GM18499 (cell line): ENCODE data around the gene ZDHHC11B.

Source experiments
- ATAC-seq: cut with Tn5 transposase; IDR thresholded peaks from one replicate; pipeline ENCODE4 v1.9.1; 2021; ENCODE audit warnings: moderate number of reproducible peaks; ENCODE audit not compliant: insufficient read depth, unreplicated experiment

ZDHHC11B gene

DNA sequence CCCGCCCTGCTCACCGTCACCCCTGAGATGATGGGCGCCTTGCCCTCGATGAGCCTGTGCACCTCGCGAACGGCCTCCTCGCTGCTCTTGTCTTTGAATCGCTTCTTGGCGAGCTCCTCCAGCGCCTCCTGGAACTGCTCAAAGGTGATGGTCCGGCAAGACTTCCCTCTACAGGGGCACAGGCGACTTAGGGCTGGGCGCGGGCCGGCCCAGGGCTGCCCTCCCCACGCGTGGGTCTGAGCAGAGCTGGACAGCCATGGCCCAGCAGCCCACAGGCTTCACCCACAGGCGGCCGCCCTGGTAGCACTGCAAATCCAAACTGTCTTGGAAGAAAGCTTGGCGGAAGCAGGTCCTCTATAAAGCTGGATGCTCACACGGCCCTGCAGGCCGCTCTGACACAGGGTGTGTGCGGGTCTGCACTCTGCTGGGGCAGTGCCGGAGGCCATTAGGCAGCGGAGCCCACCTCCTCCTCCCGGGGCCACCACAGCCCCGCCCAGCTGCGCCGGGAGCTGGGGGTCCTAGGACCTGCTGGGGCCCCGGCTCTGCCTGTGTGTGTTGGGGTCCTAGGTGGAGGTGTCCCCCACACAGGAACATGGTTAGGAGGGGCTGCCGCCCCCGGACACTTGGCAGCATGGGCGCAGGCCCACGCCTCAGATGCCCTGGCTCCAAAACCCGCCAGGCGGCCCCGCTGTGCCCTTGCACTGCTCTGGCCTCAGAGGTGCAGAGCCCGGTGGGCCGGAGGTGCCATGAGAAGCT, 118.4 kb downstream of the ZDHHC11B start:
- no peak for ATAC-seq

DNA sequence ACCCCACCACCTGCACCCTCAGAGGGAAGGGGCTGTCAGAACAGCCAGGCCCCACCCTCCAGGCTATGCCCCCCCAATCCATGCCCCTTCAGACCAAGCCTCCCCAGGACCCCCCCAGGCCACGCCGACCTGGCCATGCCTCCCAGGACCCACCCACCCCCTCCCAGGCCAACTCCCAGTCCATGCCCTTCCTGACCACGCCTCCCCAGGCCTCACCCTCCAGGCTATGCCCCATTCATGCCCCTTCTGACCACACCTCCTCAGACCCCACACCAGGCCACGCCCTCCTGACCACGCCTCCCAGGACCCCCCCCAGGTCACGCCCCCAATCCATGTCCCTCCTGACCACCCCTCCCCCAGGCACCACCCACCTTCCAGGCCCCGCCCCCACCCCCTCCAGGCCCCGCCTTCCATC, 119.0 kb downstream of the ZDHHC11B start:
- no peak for ATAC-seq

DNA sequence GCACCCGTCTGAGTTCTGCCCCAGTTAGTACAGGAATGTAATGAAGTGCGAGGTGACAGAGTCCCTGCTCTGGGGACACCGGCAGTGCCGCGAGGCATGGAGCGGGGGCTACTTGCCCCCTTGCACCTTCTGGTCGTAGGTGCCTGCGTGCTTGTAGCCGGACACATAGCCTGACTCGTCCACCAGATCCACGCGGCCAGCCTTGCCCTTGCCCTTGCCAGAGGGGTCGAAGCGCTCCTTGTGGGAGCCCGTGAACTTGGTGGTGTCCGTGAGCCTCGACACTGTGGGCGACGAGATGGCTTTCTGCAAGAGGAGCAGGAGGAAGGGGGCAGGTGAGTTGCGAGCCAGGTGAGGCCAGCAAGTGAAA, 119.6 kb downstream of the ZDHHC11B start:
- ATAC-seq, result no peak

DNA sequence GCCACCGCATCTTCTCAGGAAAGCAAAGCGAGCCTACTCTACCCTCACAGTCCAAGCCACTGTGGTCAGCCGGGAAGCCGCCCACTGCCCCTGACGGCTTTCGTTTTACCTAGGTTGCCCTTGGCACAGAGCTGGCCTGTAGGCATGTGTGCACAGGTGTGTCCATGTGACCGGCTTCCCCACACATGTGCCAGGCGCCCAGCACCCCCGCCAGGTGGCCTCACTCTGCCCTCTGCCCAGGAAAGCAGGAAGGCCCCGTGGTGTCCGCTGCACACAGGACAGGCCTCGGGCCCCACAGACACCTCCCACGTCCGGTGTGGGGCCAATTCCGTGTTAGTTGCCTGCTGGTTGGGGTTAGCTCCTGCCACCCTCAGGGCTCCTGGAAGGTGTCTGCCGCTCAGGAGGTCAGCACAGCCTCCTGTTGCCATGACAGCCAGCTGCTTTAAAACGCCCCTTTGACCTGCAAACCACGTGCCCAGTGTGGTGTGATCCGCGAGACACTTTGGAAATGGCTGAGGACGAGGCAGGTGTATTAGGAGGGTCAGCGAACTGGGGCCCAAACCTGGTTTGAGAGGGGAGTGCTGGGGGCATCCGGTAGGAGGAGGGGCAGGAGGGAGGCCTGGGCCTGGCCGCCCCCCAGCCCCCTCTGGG, 120.1 kb downstream of the ZDHHC11B start:
- ATAC-seq, result no peak

DNA sequence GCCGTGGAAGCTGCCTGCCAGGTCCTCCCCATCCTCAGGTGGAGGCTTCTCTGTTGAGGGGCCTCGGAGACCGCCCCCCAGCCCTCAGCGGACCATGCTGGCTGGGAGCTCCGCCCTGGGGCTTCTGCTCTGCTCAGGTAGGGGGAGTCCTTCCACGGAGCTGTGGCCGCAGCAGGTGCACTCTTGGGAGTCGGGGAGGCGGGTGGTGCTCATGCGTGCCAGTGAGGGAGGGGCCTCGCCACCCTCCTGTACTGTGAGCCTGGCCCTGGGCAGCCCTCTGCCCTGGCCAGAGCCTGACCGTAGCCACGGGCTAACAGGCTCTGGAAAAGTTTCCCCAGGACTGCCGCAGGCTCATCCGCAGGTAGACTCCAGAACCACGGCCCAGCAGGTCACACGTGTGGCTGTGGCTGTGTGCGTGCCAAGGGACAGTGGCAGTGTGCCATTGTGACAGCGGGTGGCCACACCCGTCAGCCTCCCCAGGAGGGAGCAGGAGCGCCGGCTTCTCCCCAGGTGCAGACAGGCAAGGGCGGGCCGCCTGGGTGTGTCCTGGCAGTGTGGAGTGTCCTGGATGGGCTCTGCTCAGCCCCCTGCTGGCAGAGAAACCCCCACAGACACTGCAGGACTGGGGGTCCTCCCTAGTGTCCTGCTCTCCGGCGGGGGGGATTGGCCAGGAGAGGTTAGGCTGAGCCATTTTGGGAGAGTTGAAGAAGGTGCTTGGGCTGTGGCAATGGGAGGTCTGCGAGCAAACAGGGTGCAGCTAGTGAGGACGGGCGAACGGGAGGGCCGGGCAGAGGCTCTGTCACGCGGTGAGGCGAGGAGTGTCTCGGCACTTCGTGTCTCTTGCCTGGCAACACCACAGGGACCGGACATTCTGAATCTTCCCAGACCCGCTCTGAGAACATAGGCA, 120.8 kb downstream of the ZDHHC11B start:
- ATAC-seq, result no peak

DNA sequence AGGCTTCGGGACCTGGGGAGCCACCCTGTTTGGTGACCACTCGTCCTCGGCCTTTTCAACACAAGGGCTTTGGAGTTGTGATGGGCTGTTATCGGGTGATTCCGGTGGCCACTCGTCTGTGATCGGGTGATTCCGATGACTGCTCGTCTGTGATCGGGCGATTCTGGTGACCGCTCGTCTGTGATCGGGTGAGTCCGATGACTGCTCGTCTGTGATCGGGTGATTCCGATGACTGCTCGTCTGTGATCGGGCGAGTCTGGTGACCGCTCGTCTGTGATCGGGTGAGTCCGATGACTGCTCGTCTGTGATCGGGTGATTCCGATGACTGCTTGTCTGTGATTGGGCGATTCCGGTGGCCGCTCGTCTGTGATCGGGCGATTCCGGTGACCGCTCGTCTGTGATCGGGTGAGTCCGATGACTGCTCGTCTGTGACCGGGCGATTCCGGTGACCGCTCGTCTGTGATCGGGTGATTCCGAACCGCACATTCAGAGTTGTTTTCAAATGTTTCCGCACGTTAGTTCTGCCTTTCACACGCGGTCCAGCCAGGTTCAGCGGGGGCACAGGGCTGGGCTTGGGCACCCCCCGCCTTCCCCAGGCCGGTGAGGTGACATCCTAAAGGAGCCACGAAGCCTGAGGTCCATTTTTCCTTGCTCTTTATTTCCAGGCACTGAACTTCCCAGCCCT, 121.6 kb downstream of the ZDHHC11B start:
- ATAC-seq, result no peak

DNA sequence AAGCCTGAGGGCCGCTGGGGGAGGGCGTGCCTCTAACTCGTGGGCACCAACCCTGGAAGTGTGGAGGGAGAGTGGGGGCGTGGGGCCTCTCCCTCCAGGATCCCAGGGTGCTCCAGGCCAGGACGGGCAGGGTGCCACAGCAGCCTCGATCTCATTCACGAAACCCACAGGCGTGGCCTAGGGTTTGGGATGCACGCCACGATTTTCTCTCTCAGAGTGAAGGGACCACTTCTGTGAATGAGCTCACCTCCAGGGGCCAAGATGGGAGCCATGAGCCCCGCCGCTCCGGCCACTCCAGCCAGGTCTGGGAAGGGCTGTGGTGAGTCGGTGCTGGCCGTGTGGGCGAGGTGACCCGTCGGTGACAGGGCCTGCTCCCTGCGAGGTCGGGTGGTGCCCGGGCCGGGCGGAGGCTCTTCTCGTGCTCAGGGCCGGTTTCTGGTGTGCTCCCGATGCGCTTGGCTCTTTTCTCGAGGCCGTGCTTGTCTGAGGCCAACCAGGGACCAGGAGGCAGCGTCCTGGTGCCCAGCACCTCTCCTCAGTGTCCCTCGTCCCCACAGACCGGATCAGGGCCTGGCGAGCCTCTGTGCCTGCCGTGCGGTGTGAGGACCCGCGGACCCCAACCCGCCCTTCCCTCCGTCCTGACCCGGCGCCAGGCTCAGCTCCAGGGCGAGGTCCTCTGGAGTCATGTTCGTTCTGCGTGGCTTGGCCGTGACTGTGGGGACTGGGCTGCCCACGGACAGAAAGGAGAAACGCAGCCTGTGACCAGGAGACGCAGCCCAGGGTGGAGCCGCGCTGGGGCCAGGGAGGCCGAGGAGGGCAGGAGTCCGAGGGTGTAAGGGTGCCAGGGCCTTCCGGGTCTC, 122.4 kb downstream of the ZDHHC11B start:
- no peak for ATAC-seq

DNA sequence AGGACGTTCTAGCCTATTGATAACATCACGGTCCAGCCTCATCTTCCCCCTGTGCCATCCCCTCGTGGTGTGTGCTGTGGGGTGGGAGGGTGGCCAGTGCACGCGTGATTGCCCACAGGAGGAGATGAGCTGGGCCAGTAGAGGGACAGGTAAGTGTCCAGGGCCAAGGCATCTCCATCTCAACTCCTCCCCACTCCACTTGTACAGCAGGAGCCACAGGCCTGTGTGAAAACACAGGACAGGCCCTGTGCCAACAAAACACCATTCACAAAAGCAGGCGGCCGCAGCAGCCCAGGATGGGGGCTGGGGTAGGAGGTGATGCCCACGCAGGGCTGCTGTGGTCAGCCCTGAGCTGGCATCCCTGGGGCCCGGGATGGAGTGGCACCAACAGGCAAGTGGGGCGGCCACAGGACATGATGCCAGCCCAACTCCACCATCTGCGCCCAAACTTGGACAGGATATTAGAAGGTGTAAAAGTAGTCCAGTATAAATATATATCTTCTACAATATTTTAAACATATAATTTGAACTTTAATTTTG, 124.0 kb downstream of the ZDHHC11B start:
- ATAC-seq, result no peak
